H9 (cell line): ENCODE results near the gene MDGA2. TPM values are rescaled to one million over a fixed set of nuclear protein-coding genes. Genes with fewer than 3 reads are reported as not detected.

Source experiments
- DNase-seq: peaks from one replicate; pipeline ENCODE4 v3.0.0-alpha.2; 2017
- H2AFZ ChIP-seq: one replicate; pipeline ENCODE4 v1.6.1; 2013; ENCODE audit warnings: mild to moderate bottlenecking, low read length, control low read depth, moderate library complexity
- H2AK5ac ChIP-seq: 2 replicates; pipeline ENCODE4 v1.6.1; 2013; ENCODE audit warnings: low read length, control low read depth, mixed read lengths; ENCODE audit not compliant: insufficient read length
- H2BK120ac ChIP-seq: one replicate; pipeline ENCODE4 v1.6.1; 2013; ENCODE audit warnings: low read depth, mild to moderate bottlenecking, low read length, control low read depth, inconsistent platforms; ENCODE audit not compliant: poor library complexity, severe bottlenecking
- H2BK12ac ChIP-seq: 2 replicates; pipeline ENCODE4 v1.6.1; 2013; ENCODE audit warnings: low read length, control low read depth, mixed read lengths, low read depth; ENCODE audit not compliant: insufficient read length
- H2BK15ac ChIP-seq: 2 replicates; pipeline ENCODE4 v1.6.1; 2013; ENCODE audit warnings: low read depth, low read length, control low read depth
- H2BK20ac ChIP-seq: one replicate; pipeline ENCODE4 v1.6.1; 2013; ENCODE audit warnings: low read depth, mild to moderate bottlenecking, low read length, control low read depth, inconsistent platforms; ENCODE audit not compliant: poor library complexity, severe bottlenecking
- H2BK5ac ChIP-seq: 2 replicates; pipeline ENCODE4 v1.6.1; 2013; ENCODE audit warnings: low read length, control low read depth, mixed read lengths; ENCODE audit not compliant: insufficient read length
- H3K14ac ChIP-seq: 2 replicates; pipeline ENCODE4 v1.6.1; 2013; ENCODE audit warnings: low read length, control low read depth; ENCODE audit not compliant: insufficient read depth
- H3K18ac ChIP-seq: 2 replicates; pipeline ENCODE4 v1.6.1; 2013; ENCODE audit warnings: low read depth, mild to moderate bottlenecking, mixed read lengths, low read length, control low read depth; ENCODE audit not compliant: insufficient read length
- H3K23ac ChIP-seq: 2 replicates; pipeline ENCODE4 v1.6.1; 2013; ENCODE audit warnings: low read length, control low read depth, mixed read lengths, low read depth; ENCODE audit not compliant: insufficient read length
- H3K23me2 ChIP-seq: 2 replicates; pipeline ENCODE4 v1.6.1; 2013; ENCODE audit warnings: low read depth, mild to moderate bottlenecking, mixed read lengths, low read length, control low read depth; ENCODE audit not compliant: insufficient read length, poor library complexity, severe bottlenecking
- H3K27ac ChIP-seq: 2 replicates; pipeline ENCODE4 v1.5.1; 2013; ENCODE audit warnings: low read length, control low read depth, mixed read lengths, low read depth; ENCODE audit not compliant: insufficient read length
- H3K27me3 ChIP-seq: 2 replicates; pipeline ENCODE4 v1.6.1; 2013; ENCODE audit warnings: low read length, control low read depth, inconsistent platforms; ENCODE audit not compliant: insufficient read depth
- H3K4ac ChIP-seq: 2 replicates; pipeline ENCODE4 v1.6.1; 2013; ENCODE audit warnings: low read depth, mild to moderate bottlenecking, control low read depth, inconsistent platforms, low read length, moderate library complexity
- H3K4me1 ChIP-seq: 2 replicates; pipeline ENCODE4 v1.6.1; 2013; ENCODE audit warnings: low read length, control low read depth, inconsistent platforms; ENCODE audit not compliant: insufficient read depth
- H3K4me2 ChIP-seq: 2 replicates; pipeline ENCODE4 v1.6.1; 2013; ENCODE audit warnings: low read length, control low read depth, mixed read lengths; ENCODE audit not compliant: insufficient read length, insufficient read depth
- H3K56ac ChIP-seq: 2 replicates; pipeline ENCODE4 v1.6.1; 2013; ENCODE audit warnings: low read depth, mild to moderate bottlenecking, mixed read lengths, low read length, control low read depth; ENCODE audit not compliant: insufficient read length
- H3K79me1 ChIP-seq: 2 replicates; pipeline ENCODE4 v1.6.1; 2013; ENCODE audit warnings: low read depth, mild to moderate bottlenecking, moderate library complexity, low read length, control low read depth, inconsistent platforms; ENCODE audit not compliant: insufficient read depth, poor library complexity, severe bottlenecking
- H3K79me2 ChIP-seq: 2 replicates; pipeline ENCODE4 v1.6.1; 2013; ENCODE audit warnings: low read length, control low read depth, inconsistent platforms; ENCODE audit not compliant: insufficient read depth
- H3K9ac ChIP-seq: 2 replicates; pipeline ENCODE4 v1.6.1; 2013; ENCODE audit warnings: low read length, control low read depth, mixed read lengths; ENCODE audit not compliant: insufficient read length; ENCODE audit errors: extremely low read depth
- H3K9me3 ChIP-seq: one replicate; pipeline ENCODE4 v1.6.1; 2013; ENCODE audit warnings: low read depth, low read length, inconsistent platforms; ENCODE audit not compliant: control insufficient read depth
- H3T11ph ChIP-seq: one replicate; pipeline ENCODE4 v1.6.1; 2013; ENCODE audit warnings: mild to moderate bottlenecking, low read length, control low read depth, inconsistent platforms
- H4K20me1 ChIP-seq: one replicate; pipeline ENCODE4 v1.6.1; 2013; ENCODE audit not compliant: control insufficient read depth, insufficient read length, insufficient read depth
- H4K5ac ChIP-seq: 2 replicates; pipeline ENCODE4 v1.6.1; 2013; ENCODE audit warnings: low read depth, mild to moderate bottlenecking, mixed read lengths, low read length, control low read depth; ENCODE audit not compliant: insufficient read length
- H4K8ac ChIP-seq: replicated peaks from 2 replicates; pipeline ENCODE4 v1.6.1; 2013; ENCODE audit warnings: low read length, control low read depth, mixed read lengths, low read depth; ENCODE audit not compliant: insufficient read length
- H4K91ac ChIP-seq: 2 replicates; pipeline ENCODE4 v1.6.1; 2013; ENCODE audit warnings: low read depth, mild to moderate bottlenecking, moderate library complexity, mixed read lengths, low read length, control low read depth; ENCODE audit not compliant: insufficient read length
- H3K27ac Mint-ChIP-seq, 3 experiments: 2 replicates in 2 of 3; 3 replicates in 1 of 3; pipeline ENCODE4 v1.8.0; 2020 to 2021; ENCODE audit warnings: mixed read lengths in 3 of 3, mild to moderate bottlenecking in 1 of 3, moderate library complexity in 1 of 3
- H3K27me3 Mint-ChIP-seq: 2 replicates; pipeline ENCODE4 v1.8.0; 2021; ENCODE audit warnings: low read depth, mild to moderate bottlenecking, moderate library complexity, mixed read lengths
- H3K36me3 Mint-ChIP-seq, 3 experiments: 2 replicates in 2 of 3; 3 replicates in 1 of 3; pipeline ENCODE4 v1.8.0; 2020 to 2021; ENCODE audit warnings: low read depth in 3 of 3, mixed read lengths in 3 of 3; ENCODE audit not compliant: insufficient read depth in 1 of 3
- H3K4me1 Mint-ChIP-seq, 2 experiments: 2 replicates each; pipeline ENCODE4 v1.8.0; 2020; ENCODE audit warnings: mixed read lengths in 2 of 2
- H3K4me3 Mint-ChIP-seq, 2 experiments: 2 replicates in 1 of 2; 3 replicates in 1 of 2; pipeline ENCODE4 v1.8.0; 2020 to 2021; ENCODE audit warnings: mild to moderate bottlenecking in 2 of 2, mixed read lengths in 2 of 2, moderate library complexity in 1 of 2
- H3K9me3 Mint-ChIP-seq, 2 experiments: 2 replicates in 1 of 2; 3 replicates in 1 of 2; pipeline ENCODE4 v1.8.0; 2020; ENCODE audit warnings: mild to moderate bottlenecking in 2 of 2, mixed read lengths in 2 of 2, moderate library complexity in 1 of 2
- WGBS: extraction: QIAGEN DNeasy Blood & Tissue Kit; methylation state at CpG from one replicate; pipeline ENCODE4 v1.1.7; 2013; ENCODE audit warnings: missing lambda C conversion rate, low lambda C conversion rate, mixed read lengths; ENCODE audit not compliant: insufficient read length; ENCODE audit errors: extremely low coverage; 5-methylcytosine and 5-hydroxymethylcytosine counted together
- total RNA-seq: library from RNA; stranded (reverse); gene quantifications from 2 replicates; pipeline ENCODE4 v1.2.1, GENCODE V29; 2021
- TF ChIP-seq, protein P1 (sequence below): fragments of 200-600 bp; sonication (generic); conservative IDR thresholded peaks from 3 replicates; pipeline ENCODE4 v1.8.0; 2021; ENCODE audit warnings: antibody characterized with exemption, mild to moderate bottlenecking

Gene MDGA2
- total RNA-seq, 1 experiment from 2014 or later, result 1.9 TPM

DNA sequence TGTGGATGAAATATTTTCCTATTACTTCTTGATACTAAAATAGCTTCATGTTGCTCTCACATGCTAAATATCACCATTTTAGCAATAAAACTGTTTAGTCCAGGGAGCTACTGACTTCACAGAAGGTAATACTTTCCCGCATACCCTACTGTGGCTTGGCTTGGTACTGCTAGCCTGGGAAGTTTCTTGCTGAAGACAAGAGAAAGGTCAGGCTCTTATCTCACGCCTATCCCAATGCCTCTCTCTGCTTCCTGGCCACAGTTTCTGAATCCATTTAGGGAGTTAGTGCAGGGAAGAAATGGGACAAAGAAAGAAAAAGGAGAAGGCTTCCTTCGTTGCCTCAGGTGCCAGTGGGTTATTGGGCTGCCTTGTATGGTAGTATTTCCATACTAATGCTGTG is 228.3 kb downstream of the MDGA2 start:
- no peaks in the 10 kb centered on the region for H4K20me1 ChIP-seq
- Mint-ChIP-seq H3K9me3 (no peaks in the 10 kb centered on the region), H3K4me3 (no peak overlapping the region), H3K27me3 (no peaks in the 10 kb centered on the region), H3K36me3 (no peaks in the 10 kb centered on the region), H3K4me1 (0 out of 4 replicates have a peak, but pooled peaks cover 3% of the 10 kb centered on the region in 2 experiments), H3K27ac (no peak overlapping the region)
- H3K9me3 ChIP-seq, result no peaks in the 10 kb centered on the region
- H4K91ac ChIP-seq, result no peak overlapping the region
- no peak overlapping the region for H3K27ac ChIP-seq
- no peak for DNase-seq
- H3K79me2 ChIP-seq, result no peaks in the 10 kb centered on the region
- TF ChIP-seq, protein P1, sequence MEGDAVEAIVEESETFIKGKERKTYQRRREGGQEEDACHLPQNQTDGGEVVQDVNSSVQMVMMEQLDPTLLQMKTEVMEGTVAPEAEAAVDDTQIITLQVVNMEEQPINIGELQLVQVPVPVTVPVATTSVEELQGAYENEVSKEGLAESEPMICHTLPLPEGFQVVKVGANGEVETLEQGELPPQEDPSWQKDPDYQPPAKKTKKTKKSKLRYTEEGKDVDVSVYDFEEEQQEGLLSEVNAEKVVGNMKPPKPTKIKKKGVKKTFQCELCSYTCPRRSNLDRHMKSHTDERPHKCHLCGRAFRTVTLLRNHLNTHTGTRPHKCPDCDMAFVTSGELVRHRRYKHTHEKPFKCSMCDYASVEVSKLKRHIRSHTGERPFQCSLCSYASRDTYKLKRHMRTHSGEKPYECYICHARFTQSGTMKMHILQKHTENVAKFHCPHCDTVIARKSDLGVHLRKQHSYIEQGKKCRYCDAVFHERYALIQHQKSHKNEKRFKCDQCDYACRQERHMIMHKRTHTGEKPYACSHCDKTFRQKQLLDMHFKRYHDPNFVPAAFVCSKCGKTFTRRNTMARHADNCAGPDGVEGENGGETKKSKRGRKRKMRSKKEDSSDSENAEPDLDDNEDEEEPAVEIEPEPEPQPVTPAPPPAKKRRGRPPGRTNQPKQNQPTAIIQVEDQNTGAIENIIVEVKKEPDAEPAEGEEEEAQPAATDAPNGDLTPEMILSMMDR, result no peak
- no peaks in the 10 kb centered on the region for H3K79me1 ChIP-seq
- H3K9ac ChIP-seq, result no peak overlapping the region
- H4K5ac ChIP-seq, result no peak overlapping the region
- H3K56ac ChIP-seq, result no peak overlapping the region
- H2BK5ac ChIP-seq, result no peak overlapping the region
- no peaks in the 10 kb centered on the region for H3K27me3 ChIP-seq
- no peak overlapping the region for H2BK15ac ChIP-seq
- no peak overlapping the region for H4K8ac ChIP-seq
- no peak overlapping the region for H3K14ac ChIP-seq
- no peak overlapping the region for H2AK5ac ChIP-seq
- H3K23me2 ChIP-seq, result no peaks in the 10 kb centered on the region
- H3K4me1 ChIP-seq, result no peaks in the 10 kb centered on the region
- H2BK12ac ChIP-seq, result no peak overlapping the region
- no peak overlapping the region for H3K18ac ChIP-seq
- no peak overlapping the region for H3K4me2 ChIP-seq
- WGBS, result no CpG with 5 or more reads among the region's 3 CpGs
- no peak overlapping the region for H2AFZ ChIP-seq
- H3K23ac ChIP-seq, result no peak overlapping the region
- H3K4ac ChIP-seq, result no peak overlapping the region
- H3T11ph ChIP-seq, result no peak overlapping the region
- H2BK120ac ChIP-seq, result no peak overlapping the region
- no peak overlapping the region for H2BK20ac ChIP-seq
